Testis (tissue), 2 donors: ENCODE data around the gene PARPBP.

Source experiments
- POLR2A ChIP-seq: fragments of 450-650 bp; IDR thresholded peaks from one replicate; pipeline ENCODE4 v1.6.1; 2017; ENCODE audit warnings: antibody characterized with exemption, mild to moderate bottlenecking, moderate library complexity
- TF ChIP-seq, protein P1 (sequence below), 3 experiments: fragments of 450-650 bp in 2 of 3; fragments of 200-600 bp in 1 of 3; sonication (generic) in 1 of 3; IDR thresholded peaks; one replicate each; pipeline ENCODE4 v1.5.1; 2016 to 2019; ENCODE audit warnings: antibody characterized with exemption in 3 of 3, mild to moderate bottlenecking in 2 of 3, moderate library complexity in 1 of 3

DNA sequence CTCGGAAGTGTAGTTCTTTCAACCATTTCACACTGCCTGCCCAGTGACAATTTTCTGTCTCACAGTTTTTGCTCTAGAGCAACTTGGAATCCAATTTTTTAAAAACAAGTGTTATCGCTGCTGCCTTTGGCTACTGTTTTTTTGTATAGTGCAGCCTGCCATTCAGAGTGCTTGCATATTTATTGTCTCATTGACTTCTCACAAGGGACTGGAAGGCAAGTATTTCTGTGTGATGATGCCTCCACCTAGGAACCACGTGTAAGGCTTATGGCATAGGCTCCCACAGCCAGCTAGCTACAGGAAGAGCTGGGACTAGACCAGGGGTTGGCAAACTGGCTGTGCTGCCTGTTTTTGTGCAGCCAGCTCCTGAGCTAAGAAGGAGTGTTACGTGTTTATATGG lies 903 bp downstream of the PARPBP start:
- TF ChIP-seq, protein P1, sequence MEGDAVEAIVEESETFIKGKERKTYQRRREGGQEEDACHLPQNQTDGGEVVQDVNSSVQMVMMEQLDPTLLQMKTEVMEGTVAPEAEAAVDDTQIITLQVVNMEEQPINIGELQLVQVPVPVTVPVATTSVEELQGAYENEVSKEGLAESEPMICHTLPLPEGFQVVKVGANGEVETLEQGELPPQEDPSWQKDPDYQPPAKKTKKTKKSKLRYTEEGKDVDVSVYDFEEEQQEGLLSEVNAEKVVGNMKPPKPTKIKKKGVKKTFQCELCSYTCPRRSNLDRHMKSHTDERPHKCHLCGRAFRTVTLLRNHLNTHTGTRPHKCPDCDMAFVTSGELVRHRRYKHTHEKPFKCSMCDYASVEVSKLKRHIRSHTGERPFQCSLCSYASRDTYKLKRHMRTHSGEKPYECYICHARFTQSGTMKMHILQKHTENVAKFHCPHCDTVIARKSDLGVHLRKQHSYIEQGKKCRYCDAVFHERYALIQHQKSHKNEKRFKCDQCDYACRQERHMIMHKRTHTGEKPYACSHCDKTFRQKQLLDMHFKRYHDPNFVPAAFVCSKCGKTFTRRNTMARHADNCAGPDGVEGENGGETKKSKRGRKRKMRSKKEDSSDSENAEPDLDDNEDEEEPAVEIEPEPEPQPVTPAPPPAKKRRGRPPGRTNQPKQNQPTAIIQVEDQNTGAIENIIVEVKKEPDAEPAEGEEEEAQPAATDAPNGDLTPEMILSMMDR (IDR thresholded peaks at IDR 0.05) = no peak
- TF ChIP-seq POLR2A = no peak
